Neural crest cell (in vitro differentiated cells): ENCODE results near the gene CNOT11. TPM values are rescaled to one million over a fixed set of nuclear protein-coding genes. Genes with fewer than 3 reads are reported as not detected.

Source experiments
- DNase-seq: peaks from one replicate; pipeline ENCODE4 v3.0.0; 2021; ENCODE audit warnings: low read depth, mixed read lengths, low spot score
- H3K27ac Mint-ChIP-seq: one replicate; pipeline ENCODE4 v1.8.0; 2021; ENCODE audit warnings: mild to moderate bottlenecking, mixed read lengths; ENCODE audit not compliant: unreplicated experiment
- H3K27me3 Mint-ChIP-seq: 2 replicates; pipeline ENCODE4 v1.8.0; 2021; ENCODE audit warnings: low read depth, mild to moderate bottlenecking, mixed read lengths
- H3K36me3 Mint-ChIP-seq: 2 replicates; pipeline ENCODE4 v1.8.0; 2021; ENCODE audit warnings: low read depth, mild to moderate bottlenecking, mixed read lengths
- H3K4me1 Mint-ChIP-seq: 2 replicates; pipeline ENCODE4 v1.8.0; 2021; ENCODE audit warnings: mixed read lengths
- H3K4me3 Mint-ChIP-seq: one replicate; pipeline ENCODE4 v1.8.0; 2021; ENCODE audit warnings: mild to moderate bottlenecking, mixed read lengths
- H3K9me3 Mint-ChIP-seq: 2 replicates; pipeline ENCODE4 v1.8.0; 2021; ENCODE audit warnings: mixed read lengths
- total RNA-seq: library from RNA; stranded (reverse); gene quantifications from 2 replicates; pipeline ENCODE4 v1.2.1, GENCODE V29; 2021
- TF ChIP-seq, protein P1 (sequence below): fragments of 200-600 bp; sonication (generic); conservative IDR thresholded peaks from 2 replicates; pipeline ENCODE4 v1.5.0; 2021; ENCODE audit warnings: antibody characterized with exemption, mild to moderate bottlenecking

CNOT11 gene
- total RNA-seq, 1 donor from 2014 or later, result 48.2 TPM

GRCh38 chr2:101263377-101263800 is 10.7 kb downstream of the CNOT11 start:
- H3K36me3 Mint-ChIP-seq, result peaks cover 20% of the 10 kb centered on the region
- H3K27me3 Mint-ChIP-seq, result no peaks in the 10 kb centered on the region
- H3K4me3 Mint-ChIP-seq, result no peak overlapping the region
- no peaks in the 10 kb centered on the region for H3K4me1 Mint-ChIP-seq
- H3K9me3 Mint-ChIP-seq, result no peaks in the 10 kb centered on the region
- no peak overlapping the region for H3K27ac Mint-ChIP-seq
- DNase-seq, result no peak
- TF ChIP-seq, protein P1, sequence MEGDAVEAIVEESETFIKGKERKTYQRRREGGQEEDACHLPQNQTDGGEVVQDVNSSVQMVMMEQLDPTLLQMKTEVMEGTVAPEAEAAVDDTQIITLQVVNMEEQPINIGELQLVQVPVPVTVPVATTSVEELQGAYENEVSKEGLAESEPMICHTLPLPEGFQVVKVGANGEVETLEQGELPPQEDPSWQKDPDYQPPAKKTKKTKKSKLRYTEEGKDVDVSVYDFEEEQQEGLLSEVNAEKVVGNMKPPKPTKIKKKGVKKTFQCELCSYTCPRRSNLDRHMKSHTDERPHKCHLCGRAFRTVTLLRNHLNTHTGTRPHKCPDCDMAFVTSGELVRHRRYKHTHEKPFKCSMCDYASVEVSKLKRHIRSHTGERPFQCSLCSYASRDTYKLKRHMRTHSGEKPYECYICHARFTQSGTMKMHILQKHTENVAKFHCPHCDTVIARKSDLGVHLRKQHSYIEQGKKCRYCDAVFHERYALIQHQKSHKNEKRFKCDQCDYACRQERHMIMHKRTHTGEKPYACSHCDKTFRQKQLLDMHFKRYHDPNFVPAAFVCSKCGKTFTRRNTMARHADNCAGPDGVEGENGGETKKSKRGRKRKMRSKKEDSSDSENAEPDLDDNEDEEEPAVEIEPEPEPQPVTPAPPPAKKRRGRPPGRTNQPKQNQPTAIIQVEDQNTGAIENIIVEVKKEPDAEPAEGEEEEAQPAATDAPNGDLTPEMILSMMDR, result no peak

DNA sequence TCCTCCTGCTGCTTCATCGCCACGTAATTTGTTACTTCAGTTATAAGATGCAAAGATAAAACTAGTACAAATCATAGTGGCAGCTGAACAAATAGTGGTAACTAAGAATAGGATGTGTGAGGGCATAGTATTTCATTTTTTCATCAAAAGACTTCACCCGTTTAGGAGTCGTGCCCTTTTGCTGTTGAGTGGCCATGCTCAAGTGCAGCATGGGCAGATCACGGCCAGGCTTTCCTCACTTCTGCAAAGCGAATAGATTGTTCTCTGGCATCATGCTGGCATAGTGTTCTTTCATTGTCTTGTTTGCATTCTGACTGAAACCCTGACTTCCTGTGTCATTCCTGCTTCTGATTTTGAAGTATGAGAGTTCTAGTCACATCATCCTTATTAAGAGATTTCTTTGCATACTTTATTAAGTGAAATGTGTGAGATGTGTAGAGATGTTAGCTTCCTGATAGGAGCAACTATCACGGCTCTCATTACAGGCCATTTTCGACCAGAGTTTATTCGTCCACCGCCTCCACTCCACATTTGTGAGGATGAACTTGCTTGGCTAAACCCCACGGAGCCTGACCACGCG is 11.8 kb downstream of the CNOT11 start:
- Mint-ChIP-seq H3K4me3 (no peak overlapping the region), H3K36me3 (peaks cover 14% of the 10 kb centered on the region), H3K4me1 (no peaks in the 10 kb centered on the region), H3K9me3 (no peaks in the 10 kb centered on the region), H3K27ac (no peak overlapping the region), H3K27me3 (no peaks in the 10 kb centered on the region)
- TF ChIP-seq, protein P1, result no peak
- DNase-seq, result no peak

- peaks cover 17% of the 10 kb centered on the region for H3K36me3 Mint-ChIP-seq
- no peak overlapping the region for H3K4me3 Mint-ChIP-seq
- H3K9me3 Mint-ChIP-seq, result no peaks in the 10 kb centered on the region
- H3K27me3 Mint-ChIP-seq, result no peaks in the 10 kb centered on the region
- H3K4me1 Mint-ChIP-seq, result no peaks in the 10 kb centered on the region
- no peak overlapping the region for H3K27ac Mint-ChIP-seq
- TF ChIP-seq, protein P1, result no peak
- DNase-seq, result no peak
Observed at GRCh38 chr2:101265893-101266499, 13.3 kb downstream of the CNOT11 start.

- no peak for DNase-seq
- Mint-ChIP-seq H3K4me3 (no peak overlapping the region), H3K36me3 (peaks cover 15% of the 10 kb centered on the region), H3K27ac (no peak overlapping the region), H3K4me1 (no peaks in the 10 kb centered on the region), H3K9me3 (no peaks in the 10 kb centered on the region), H3K27me3 (no peaks in the 10 kb centered on the region)
- TF ChIP-seq, protein P1, result no peak
Observed at GRCh38 chr2:101267671-101268656, 15.3 kb downstream of the CNOT11 start.

DNA sequence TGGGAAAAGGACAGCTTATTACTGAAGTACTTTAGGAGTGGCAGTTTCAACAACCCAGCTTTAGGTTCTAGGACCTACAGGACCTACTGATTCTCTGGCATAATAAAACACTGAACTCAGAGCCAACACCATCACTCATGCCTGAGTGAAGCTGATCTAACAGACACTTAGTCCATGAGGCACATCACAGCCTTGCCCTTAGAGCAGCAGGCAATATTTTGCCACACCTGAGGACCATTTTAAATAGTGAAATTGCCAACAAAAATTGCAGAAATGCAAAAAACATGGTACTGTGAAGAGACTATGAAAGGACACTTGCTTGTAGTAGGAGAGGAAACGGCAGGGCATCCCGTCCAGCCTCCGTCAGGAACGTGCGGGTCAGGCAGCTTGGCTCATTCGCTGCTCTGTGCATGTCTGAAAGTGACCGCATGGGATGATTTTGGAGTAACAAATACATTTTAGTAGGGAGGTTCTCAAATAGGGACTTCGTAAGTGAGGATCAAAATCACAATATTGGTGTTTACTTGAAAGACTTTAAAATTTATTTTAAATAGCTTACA is 18.1 kb downstream of the CNOT11 start:
- H3K9me3 Mint-ChIP-seq, result no peaks in the 10 kb centered on the region
- peaks cover 15% of the 10 kb centered on the region for H3K36me3 Mint-ChIP-seq
- H3K4me1 Mint-ChIP-seq, result no peaks in the 10 kb centered on the region
- TF ChIP-seq, protein P1, result no peak
- no peaks in the 10 kb centered on the region for H3K27me3 Mint-ChIP-seq
- H3K27ac Mint-ChIP-seq, result no peak overlapping the region
- DNase-seq, result no peak
- no peak overlapping the region for H3K4me3 Mint-ChIP-seq
